ENCODE data around the gene CLEC2L. TPM values are rescaled to one million over a fixed set of nuclear protein-coding genes. Genes with fewer than 3 reads are reported as not detected.

CLEC2L gene
- 0.83 TPM for total RNA-seq
- long read RNA-seq, result 0 reads

- ATAC-seq (ENCODE audit: poor library complexity), result peak; percentile 69
- no peak for DNase-seq
- intact Hi-C loops (cut with DNase I), result no loop called here
These were observed at the start of gene CLEC2L for GRCh38 chr7:139523199-139523941. TSS of gene CLEC2L (plus strand) at chr7:139523685. CDS start at chr7:139523928, 243 bp downstream.

- ATAC-seq (ENCODE audit: poor library complexity) (no peak), DNase-seq (no peak)
- intact Hi-C loops (cut with DNase I), result no loop called here
These were observed 47.3 kb upstream of the CLEC2L start for GRCh38 chr7:139476139-139476538.

- ATAC-seq (ENCODE audit: poor library complexity) (no peak), DNase-seq (no peak)
- intact Hi-C loops (cut with DNase I), result no loop called here
These were observed 46.6 kb upstream of the CLEC2L start for GRCh38 chr7:139476891-139477290.

- no peak for ATAC-seq (ENCODE audit: poor library complexity)
- DNase-seq, result no peak
- intact Hi-C loops (cut with DNase I), result no loop called here
These were observed 43.9 kb upstream of the CLEC2L start for GRCh38 chr7:139479620-139480019.

GRCh38 chr7:139481364-139481763, 42.1 kb upstream of the CLEC2L start:
- intact Hi-C loops (cut with DNase I), result no loop called here
- ATAC-seq (ENCODE audit: poor library complexity) (no peak), DNase-seq (no peak)

GRCh38 chr7:139482122-139482521, 41.4 kb upstream of the CLEC2L start:
- intact Hi-C loops (cut with DNase I), result no loop called here
- ATAC-seq (ENCODE audit: poor library complexity) (no peak), DNase-seq (no peak)

GRCh38 chr7:139482662-139483466, 40.6 kb upstream of the CLEC2L start:
- intact Hi-C loops (cut with DNase I), result no loop called here

GRCh38 chr7:139487366-139488080, 36.0 kb upstream of the CLEC2L start:
- no peak for ATAC-seq (ENCODE audit: poor library complexity)
- intact Hi-C loops (cut with DNase I), result no loop called here
- no peak for DNase-seq

More at GRCh38 chr7:139482662-139483466, 40.6 kb upstream of the CLEC2L start:
- DNase-seq (no peak), ATAC-seq (ENCODE audit: poor library complexity) (peak; percentile 66)

GRCh38 chr7:139488810-139489209, 34.7 kb upstream of the CLEC2L start:
- ATAC-seq (ENCODE audit: poor library complexity) (no peak), DNase-seq (no peak)
- intact Hi-C loops (cut with DNase I), result no loop called here

- ATAC-seq (ENCODE audit: poor library complexity) (no peak), DNase-seq (no peak)
- intact Hi-C loops (cut with DNase I), result no loop called here
These were observed 33.4 kb upstream of the CLEC2L start for GRCh38 chr7:139490130-139490529.

- intact Hi-C loops (cut with DNase I), result no loop called here
- ATAC-seq (ENCODE audit: poor library complexity) (no peak), DNase-seq (no peak)
These were observed 31.2 kb upstream of the CLEC2L start for GRCh38 chr7:139492293-139492692.

- intact Hi-C loops (cut with DNase I), result no loop called here
- no peak for DNase-seq
- no peak for ATAC-seq (ENCODE audit: poor library complexity)
These were observed 28.5 kb upstream of the CLEC2L start for GRCh38 chr7:139494835-139495579.

- ATAC-seq (ENCODE audit: poor library complexity), result no peak
- DNase-seq, result no peak
- intact Hi-C loops (cut with DNase I), result no loop called here
These were observed 27.8 kb upstream of the CLEC2L start for GRCh38 chr7:139495580-139496125.

GRCh38 chr7:139496528-139496927, 27.0 kb upstream of the CLEC2L start:
- ATAC-seq (ENCODE audit: poor library complexity) (no peak), DNase-seq (no peak)
- intact Hi-C loops (cut with DNase I), result no loop called here

- intact Hi-C loops (cut with DNase I), result loop anchor here (5.0 to 10.0 kb wide), 2 partner anchors 104 to 502 kb away; no protein-coding TSS in a partner anchor
- ATAC-seq (ENCODE audit: poor library complexity), result no peak
These were observed 22.7 kb upstream of the CLEC2L start for GRCh38 chr7:139500770-139501138.

GRCh38 chr7:139502226-139502625, 21.3 kb upstream of the CLEC2L start:
- ATAC-seq (ENCODE audit: poor library complexity) (no peak), DNase-seq (no peak)
- intact Hi-C loops (cut with DNase I), result loop anchor here (5.0 to 10.0 kb wide), 2 partner anchors 103 to 500 kb away; no protein-coding TSS in a partner anchor

More at GRCh38 chr7:139500770-139501138, 22.7 kb upstream of the CLEC2L start:
- no peak for DNase-seq

- intact Hi-C loops (cut with DNase I), result loop anchor here (10.0 kb wide), 1 partner anchor 99 kb away; no protein-coding TSS in a partner anchor
- DNase-seq (no peak), ATAC-seq (ENCODE audit: poor library complexity) (no peak)
These were observed 17.9 kb upstream of the CLEC2L start for GRCh38 chr7:139505563-139505962.

- DNase-seq (no peak), ATAC-seq (ENCODE audit: poor library complexity) (no peak)
- intact Hi-C loops (cut with DNase I), result loop anchor here (10.0 kb wide), 1 partner anchor 95 kb away; no protein-coding TSS in a partner anchor
These were observed 13.9 kb upstream of the CLEC2L start for GRCh38 chr7:139509535-139509934.

Measured in Right ventricle myocardium superior (tissue), 1 donor.